Activated CD4-positive, alpha-beta T cell treated with anti-CD3 and anti-CD28 coated beads for 48 hours (primary cell): ENCODE data around the gene VAC14.

ENCODE experiments used
- DNase-seq: peaks from one replicate; pipeline ENCODE4 v3.0.0-alpha.2; 2020

VAC14 gene

GRCh38 chr16:70703041-70703834, 97.7 kb downstream of the VAC14 start:
- DNase-seq, result no peak

GRCh38 chr16:70702624-70703023, 98.3 kb downstream of the VAC14 start:
- DNase-seq, result no peak

GRCh38 chr16:70701998-70702397, 99.0 kb downstream of the VAC14 start:
- DNase-seq, result no peak

GRCh38 chr16:70701596-70701995, 99.4 kb downstream of the VAC14 start:
- DNase-seq, result no peak

- DNase-seq, result no peak
These were observed 99.9 kb downstream of the VAC14 start for GRCh38 chr16:70701036-70701435.

- DNase-seq, result no peak
These were observed 100.6 kb downstream of the VAC14 start for GRCh38 chr16:70700101-70701020.

- DNase-seq, result no peak
These were observed 101.3 kb downstream of the VAC14 start for GRCh38 chr16:70699696-70700095.

- no peak for DNase-seq
These were observed 102.1 kb downstream of the VAC14 start for GRCh38 chr16:70698901-70699300.

GRCh38 chr16:70697594-70698170, 103.3 kb downstream of the VAC14 start:
- DNase-seq, result no peak

- DNase-seq, result no peak
These were observed 103.9 kb downstream of the VAC14 start for GRCh38 chr16:70696952-70697593.

GRCh38 chr16:70696355-70696754, 104.6 kb downstream of the VAC14 start:
- no peak for DNase-seq

GRCh38 chr16:70695331-70696070, 105.5 kb downstream of the VAC14 start:
- DNase-seq, result no peak

GRCh38 chr16:70694868-70695218, 106.1 kb downstream of the VAC14 start:
- no peak for DNase-seq

GRCh38 chr16:70694088-70694867, 106.7 kb downstream of the VAC14 start:
- no peak for DNase-seq

- DNase-seq, result no peak
These were observed 107.9 kb downstream of the VAC14 start for GRCh38 chr16:70692873-70693671.

GRCh38 chr16:70692130-70692872, 108.7 kb downstream of the VAC14 start:
- no peak for DNase-seq

GRCh38 chr16:70691223-70692129, 109.5 kb downstream of the VAC14 start:
- DNase-seq, result no peak

- no peak for DNase-seq
These were observed 110.7 kb downstream of the VAC14 start for GRCh38 chr16:70689970-70690891.
